HuH-7 (cell line): Measurements from ENCODE around the gene OR13C2.
"Not testable (repeated sequence)": the region's sequence is repeated elsewhere in the genome, so short reads cannot be mapped to it uniquely, and the experiment has no call there.

ENCODE experiments used
- DNase-seq: peaks from one replicate; pipeline ENCODE4 v3.0.0; 2011; ENCODE audit warnings: low spot score

OR13C2 gene, protein sequence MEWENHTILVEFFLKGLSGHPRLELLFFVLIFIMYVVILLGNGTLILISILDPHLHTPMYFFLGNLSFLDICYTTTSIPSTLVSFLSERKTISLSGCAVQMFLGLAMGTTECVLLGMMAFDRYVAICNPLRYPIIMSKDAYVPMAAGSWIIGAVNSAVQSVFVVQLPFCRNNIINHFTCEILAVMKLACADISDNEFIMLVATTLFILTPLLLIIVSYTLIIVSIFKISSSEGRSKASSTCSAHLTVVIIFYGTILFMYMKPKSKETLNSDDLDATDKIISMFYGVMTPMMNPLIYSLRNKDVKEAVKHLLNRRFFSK

GRCh38 chr9:104605527-104605926, at the start of gene OR13C2:
TSS of gene OR13C2 (minus strand) at chr9:104605627. CDS start at chr9:104605627, 0 bp downstream.
- DNase-seq = not testable (repeated sequence)

DNA sequence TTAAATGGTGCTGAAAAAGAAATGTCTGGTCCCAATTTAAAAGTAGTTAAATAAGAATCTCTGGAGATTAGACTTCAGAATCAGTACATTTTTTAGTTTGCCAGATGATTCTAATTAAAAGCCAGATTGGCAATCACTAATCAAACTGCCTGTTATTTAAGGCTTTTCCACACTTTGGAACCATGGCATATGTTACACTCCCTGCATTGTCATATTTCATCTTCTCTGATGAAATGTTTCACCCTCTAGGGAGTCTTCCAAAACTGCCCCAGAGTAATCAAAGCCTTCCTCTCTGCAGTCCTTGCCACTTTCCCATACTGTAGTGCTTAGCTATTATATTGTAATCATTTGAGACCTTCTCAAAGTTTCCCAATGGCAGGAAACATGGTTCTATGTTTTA, 30.0 kb upstream of the OR13C2 start:
- no peak for DNase-seq

DNA sequence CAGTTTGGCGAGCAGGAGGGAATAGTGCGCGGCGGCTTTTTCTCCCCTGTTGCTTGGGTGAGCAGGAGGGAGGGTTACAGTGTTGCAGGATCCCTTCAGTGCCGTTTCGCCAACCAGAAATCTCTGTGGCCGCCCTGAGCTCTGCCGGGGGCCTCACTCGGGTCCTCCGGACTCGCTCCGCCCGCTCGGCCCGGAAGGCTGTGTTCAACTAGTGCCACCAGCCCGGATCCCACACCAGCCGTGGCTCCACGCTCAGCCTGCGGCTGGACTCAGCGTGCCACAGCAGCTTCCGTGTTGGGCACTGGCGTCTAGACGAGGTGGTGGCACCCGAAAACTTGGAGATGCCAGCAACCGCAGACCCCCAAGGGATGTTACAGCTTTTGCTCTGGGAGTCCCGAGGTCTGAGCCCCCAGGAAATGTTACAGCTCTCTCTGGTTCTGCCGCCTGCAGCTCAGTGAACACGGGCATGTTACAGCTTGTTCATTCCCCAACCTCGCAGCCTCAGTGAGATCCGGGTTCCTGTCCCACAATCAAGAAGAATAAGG, 28.6 kb upstream of the OR13C2 start:
- DNase-seq = no peak

DNA sequence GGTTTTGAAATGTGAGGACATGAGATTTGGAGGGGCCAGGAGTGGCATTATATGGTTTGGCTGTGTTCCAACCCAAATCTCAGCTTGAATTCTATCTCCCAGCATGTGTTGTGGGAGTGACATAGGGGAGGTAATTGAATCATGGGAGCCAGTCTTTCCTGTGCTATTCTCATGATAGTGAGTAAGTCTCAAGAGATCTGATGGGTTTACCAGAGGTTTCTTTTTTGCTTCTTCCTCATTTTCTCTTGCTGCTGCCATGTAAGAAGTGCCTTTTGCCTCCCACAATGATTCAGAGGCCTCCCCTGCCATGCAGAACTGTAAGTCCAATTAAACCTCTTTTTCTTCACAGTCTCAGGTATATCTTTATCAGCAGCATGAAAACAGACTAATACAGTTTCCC, 20.5 kb upstream of the OR13C2 start:
- DNase-seq = not testable (repeated sequence)

GRCh38 chr9:104618104-104618503, 12.7 kb upstream of the OR13C2 start, which contains the start of gene OR13C9:
TSS of gene OR13C9 (minus strand) at chr9:104618204. CDS start at chr9:104618204, 0 bp downstream.
- DNase-seq = no peak

- DNase-seq = no peak
Observed at GRCh38 chr9:104617418-104617817, 12.0 kb upstream of the OR13C2 start.

DNA sequence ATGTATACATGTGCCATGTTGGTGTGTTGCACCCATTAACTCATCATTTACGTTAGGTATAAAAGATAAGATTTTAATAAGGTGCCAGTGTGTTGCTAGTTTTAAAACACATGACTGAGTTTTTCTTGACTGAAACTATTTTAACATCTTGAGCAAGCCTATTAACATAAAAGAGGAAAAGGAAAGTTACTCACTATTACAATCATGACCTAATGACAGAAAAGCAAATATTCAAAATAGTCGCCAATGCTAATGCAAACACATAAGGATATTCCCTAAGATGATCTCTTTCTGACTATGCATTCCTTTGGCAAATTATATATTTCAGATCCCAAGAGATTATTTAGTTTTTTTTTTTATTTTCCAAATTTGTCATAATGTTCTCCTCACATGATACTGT, 5.8 kb upstream of the OR13C2 start:
- DNase-seq = no peak

DNA sequence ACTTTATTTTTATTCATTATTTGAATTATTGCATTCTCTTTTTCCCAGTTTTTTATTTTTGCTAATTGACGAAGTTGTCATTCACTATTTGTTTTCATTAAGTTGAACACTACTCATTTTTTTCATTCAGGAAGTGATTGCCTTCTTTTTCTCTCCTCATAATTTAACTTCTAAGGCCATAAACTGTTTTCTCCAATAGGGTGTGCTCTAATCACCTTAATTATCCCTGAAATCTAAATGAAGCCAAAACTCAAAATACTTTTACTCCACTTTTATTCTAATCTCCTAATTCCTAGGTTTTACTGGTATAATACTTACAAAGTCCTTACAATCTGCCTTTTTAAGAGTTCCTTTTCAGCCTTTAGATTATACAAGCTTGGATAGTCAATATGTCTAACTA, 2.9 kb upstream of the OR13C2 start:
- DNase-seq = no peak

DNA sequence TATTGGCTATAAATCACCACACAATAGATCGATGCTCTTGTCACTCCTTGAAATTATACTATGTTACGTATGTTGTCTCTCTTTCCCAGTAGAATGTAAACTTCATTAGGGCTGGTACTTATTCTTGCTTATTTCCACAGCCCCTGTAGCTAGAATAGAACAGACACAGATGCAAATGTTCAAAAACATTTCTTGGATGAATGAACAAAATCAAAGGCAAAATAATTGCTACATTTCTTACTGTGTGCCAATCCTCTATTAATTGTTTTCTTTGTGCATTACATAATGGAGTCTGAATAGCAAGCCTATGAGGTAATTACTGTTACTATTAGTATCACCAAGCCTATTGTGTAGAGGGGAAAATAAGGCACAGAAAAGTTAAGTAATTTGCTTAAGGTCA, 725 bp upstream of the OR13C2 start:
- no peak for DNase-seq

GRCh38 chr9:104604801-104605200, 626 bp downstream of the OR13C2 start:
- DNase-seq = no peak

- DNase-seq = not testable (repeated sequence)
Observed at GRCh38 chr9:104599313-104599712, 6.1 kb downstream of the OR13C2 start, which contains the start of gene OR13C5. TSS of gene OR13C5 (minus strand) at chr9:104599413. CDS start at chr9:104599413, 0 bp downstream.

- not testable (repeated sequence) for DNase-seq
Observed at GRCh38 chr9:104598749-104599148, 6.7 kb downstream of the OR13C2 start.

- no peak for DNase-seq
Observed at GRCh38 chr9:104589626-104590025, 15.8 kb downstream of the OR13C2 start.

GRCh38 chr9:104586496-104587180, 18.8 kb downstream of the OR13C2 start:
- no peak for DNase-seq

DNA sequence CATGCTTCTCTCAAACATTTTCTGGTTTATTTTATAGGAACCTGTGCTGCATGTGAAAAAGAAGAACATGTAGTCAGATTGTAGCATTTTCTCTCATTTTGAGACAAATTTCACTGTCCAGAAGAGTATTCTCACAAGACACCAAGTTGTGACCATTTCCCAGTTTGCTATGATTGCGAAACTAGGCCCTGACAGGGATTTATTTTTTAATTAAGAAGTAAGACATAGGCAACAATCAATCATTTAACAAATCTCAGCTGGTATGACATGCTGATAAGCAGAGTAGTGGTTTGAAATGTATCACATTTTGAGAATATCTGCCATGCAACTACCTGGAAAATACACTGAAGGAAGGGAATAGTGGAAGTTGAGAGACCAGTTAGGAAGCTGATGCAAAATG, 24.9 kb downstream of the OR13C2 start:
- no peak for DNase-seq

DNA sequence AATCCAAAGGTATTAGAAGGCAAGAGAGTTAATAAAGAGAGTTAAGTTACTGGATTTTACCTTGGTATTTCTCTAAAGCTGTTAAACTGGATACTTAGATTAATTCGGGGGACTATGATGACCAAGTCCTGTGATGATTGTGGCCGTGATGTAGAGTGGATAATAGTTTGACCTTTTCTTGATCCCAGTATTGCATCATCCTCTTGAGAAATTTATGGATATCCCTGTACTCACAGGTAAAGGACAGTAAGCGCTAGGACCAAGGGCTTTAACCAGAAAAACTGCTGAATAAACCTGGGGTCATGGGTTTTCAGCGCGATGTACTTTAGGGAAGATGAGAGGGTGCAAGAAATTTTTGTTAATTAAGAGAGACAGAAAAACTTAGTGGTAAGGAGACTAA, 28.2 kb downstream of the OR13C2 start:
- no peak for DNase-seq

DNA sequence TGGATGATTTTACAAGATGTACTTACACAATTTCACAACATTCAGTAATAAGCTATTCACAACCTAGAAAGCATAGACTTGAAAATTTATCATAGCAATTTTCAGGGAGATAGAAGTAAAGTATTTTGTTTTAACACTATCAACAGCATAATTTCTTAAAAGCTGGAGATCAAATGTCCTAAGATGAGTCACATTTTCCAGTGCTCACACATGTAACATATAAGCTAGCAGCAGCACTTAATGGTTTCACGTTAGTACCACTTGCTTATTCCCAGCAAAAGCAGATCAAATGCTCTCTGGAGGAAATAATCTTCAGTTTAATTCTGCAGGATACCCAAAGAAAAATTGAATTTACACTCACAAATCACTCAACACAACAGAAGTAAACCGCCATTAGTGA, 30.0 kb downstream of the OR13C2 start:
- DNase-seq = no peak

GRCh38 chr9:104572612-104573011, 32.8 kb downstream of the OR13C2 start:
- DNase-seq = no peak

- DNase-seq = no peak
Observed at GRCh38 chr9:104568868-104569267, 36.6 kb downstream of the OR13C2 start, which contains the start of gene OR13C8. TSS of gene OR13C8 (plus strand) at chr9:104569168. CDS start at chr9:104569168, 0 bp downstream.

DNA sequence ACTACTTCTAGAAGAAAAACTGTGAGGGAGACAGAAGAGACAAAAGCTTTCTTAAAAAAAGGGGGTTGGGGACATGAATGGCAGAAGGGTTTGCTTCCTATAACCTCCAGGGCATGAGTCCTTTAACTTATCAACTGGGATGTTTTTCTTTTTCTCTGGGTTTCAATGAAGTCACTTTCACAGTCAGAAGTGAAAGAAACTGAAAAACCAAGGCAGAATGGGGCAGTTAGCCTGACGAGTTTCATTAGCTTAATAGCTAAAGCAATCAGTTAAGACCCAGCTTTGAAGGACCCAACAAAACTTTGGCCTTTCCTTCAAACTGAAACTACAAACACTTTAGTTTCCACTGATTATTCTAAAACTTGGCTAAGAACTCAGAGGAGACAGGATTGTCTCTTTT, 41.1 kb downstream of the OR13C2 start:
- no peak for DNase-seq

- no peak for DNase-seq
Observed at GRCh38 chr9:104556830-104557634, 48.4 kb downstream of the OR13C2 start.

GRCh38 chr9:104555521-104555920, 49.9 kb downstream of the OR13C2 start:
- no peak for DNase-seq
